Liver (tissue), 9 donors: ENCODE data around the gene B4GALT1. TPM values are rescaled to one million over a fixed set of nuclear protein-coding genes. Genes with fewer than 3 reads are reported as not detected.

Source experiments
- DNase-seq: peaks from one replicate; pipeline ENCODE4 v3.0.0-alpha.2; 2017; ENCODE audit warnings: low spot score
- H3K27ac ChIP-seq, 2 donors: one replicate each; pipeline ENCODE4 v1.7.0; 2013; ENCODE audit warnings: inconsistent platforms in 2 of 2, low read length in 2 of 2, control low read depth in 1 of 2, low read depth in 1 of 2, mild to moderate bottlenecking in 1 of 2
- H3K27me3 ChIP-seq, 4 donors: one replicate each; pipeline versions ENCODE4 v1.6.1 to v1.7.0; 2013; ENCODE audit warnings: low read length in 3 of 4, inconsistent platforms in 1 of 4, mild to moderate bottlenecking in 1 of 4, moderate library complexity in 1 of 4; ENCODE audit not compliant: control insufficient read depth in 4 of 4, insufficient read depth in 4 of 4
- H3K36me3 ChIP-seq, 4 donors: one replicate each; pipeline versions ENCODE4 v1.6.1 to v1.7.0; 2013; ENCODE audit warnings: low read length in 3 of 4, mild to moderate bottlenecking in 3 of 4, low read depth in 1 of 4, moderate library complexity in 1 of 4; ENCODE audit not compliant: control insufficient read depth in 4 of 4, insufficient read depth in 3 of 4
- H3K4me1 ChIP-seq, 4 donors: one replicate each; pipeline versions ENCODE4 v1.6.1 to v1.7.0; 2013; ENCODE audit warnings: low read length in 3 of 4, mild to moderate bottlenecking in 3 of 4, moderate library complexity in 1 of 4; ENCODE audit not compliant: control insufficient read depth in 4 of 4, insufficient read depth in 4 of 4
- H3K4me3 ChIP-seq, 3 donors: one replicate each; pipeline versions ENCODE4 v1.6.1 to v1.7.0; 2013; ENCODE audit warnings: low read length in 3 of 3, control low read depth in 1 of 3, low read depth in 1 of 3, mild to moderate bottlenecking in 1 of 3
- H3K9ac ChIP-seq, 2 donors: one replicate each; pipeline ENCODE4 v1.7.0; 2013; ENCODE audit warnings: low read length in 2 of 2, mild to moderate bottlenecking in 2 of 2, moderate library complexity in 2 of 2, control low read depth in 1 of 2, low read depth in 1 of 2
- H3K9me3 ChIP-seq, 4 donors: one replicate each; pipeline versions ENCODE4 v1.6.1 to v1.7.0; 2013; ENCODE audit warnings: low read length in 3 of 4; ENCODE audit not compliant: control insufficient read depth in 4 of 4
- ATF3 ChIP-seq: IDR thresholded peaks from 2 replicates; pipeline ENCODE4 v1.6.1; 2016; ENCODE audit warnings: antibody characterized with exemption
- CTCF ChIP-seq: fragments of 150-350 bp; IDR thresholded peaks from 2 replicates; pipeline ENCODE4 v1.5.1; 2017; ENCODE audit warnings: improper control_type of control experiment, low read depth, low read length; ENCODE audit not compliant: missing input control
- EGR1 ChIP-seq, 2 donors: IDR thresholded peaks; 2 replicates each; pipeline ENCODE4 v1.6.1; 2016 to 2018; ENCODE audit warnings: antibody characterized with exemption in 2 of 2, low read depth in 2 of 2
- FOXA1 ChIP-seq: IDR thresholded peaks from 2 replicates; pipeline ENCODE4 v1.6.1; 2016; ENCODE audit warnings: antibody characterized with exemption
- FOXA2 ChIP-seq: IDR thresholded peaks from 2 replicates; pipeline ENCODE4 v1.6.1; 2016; ENCODE audit warnings: antibody characterized with exemption
- GABPA ChIP-seq, 2 donors: IDR thresholded peaks in 1 of 2; conservative IDR thresholded peaks in 1 of 2; 2 replicates each; pipeline ENCODE4 v1.6.1; 2016; ENCODE audit warnings: antibody characterized with exemption in 2 of 2, mild to moderate bottlenecking in 1 of 2, moderate library complexity in 1 of 2
- HNF4A ChIP-seq, 2 donors: conservative IDR thresholded peaks; 2 replicates each; pipeline ENCODE4 v1.6.1; 2016; ENCODE audit warnings: antibody characterized with exemption in 2 of 2, mild to moderate bottlenecking in 2 of 2
- HNF4G ChIP-seq: IDR thresholded peaks from 2 replicates; pipeline ENCODE4 v1.6.1; 2016; ENCODE audit warnings: antibody characterized with exemption
- JUND ChIP-seq, 2 donors: IDR thresholded peaks; 2 replicates each; pipeline ENCODE4 v1.6.1; 2016; ENCODE audit warnings: antibody characterized with exemption in 2 of 2
- MAX ChIP-seq: IDR thresholded peaks from 2 replicates; pipeline ENCODE4 v1.6.1; 2016; ENCODE audit warnings: antibody characterized with exemption
- NR2F2 ChIP-seq: IDR thresholded peaks from 2 replicates; pipeline ENCODE4 v1.6.1; 2016; ENCODE audit warnings: antibody characterized with exemption
- REST ChIP-seq: IDR thresholded peaks from 2 replicates; pipeline ENCODE4 v1.6.1; 2016; ENCODE audit warnings: antibody characterized with exemption, mild to moderate bottlenecking
- RXRA ChIP-seq, 2 donors: IDR thresholded peaks; 2 replicates each; pipeline ENCODE4 v1.6.1; 2017 to 2018; ENCODE audit warnings: antibody characterized with exemption in 2 of 2, mild to moderate bottlenecking in 1 of 2
- SP1 ChIP-seq: IDR thresholded peaks from 2 replicates; pipeline ENCODE4 v1.6.1; 2018; ENCODE audit warnings: antibody characterized with exemption, mild to moderate bottlenecking
- TAF1 ChIP-seq: conservative IDR thresholded peaks from 2 replicates; pipeline ENCODE4 v1.6.1; 2016; ENCODE audit warnings: antibody characterized with exemption, mild to moderate bottlenecking
- ZBTB33 ChIP-seq: IDR thresholded peaks from 2 replicates; pipeline ENCODE4 v1.6.1; 2016; ENCODE audit warnings: antibody characterized with exemption
- WGBS: extraction: QIAGEN DNeasy Blood & Tissue Kit; methylation state at CpG from one replicate; pipeline ENCODE4 v1.1.7; 2013; 5-methylcytosine and 5-hydroxymethylcytosine counted together
- polyA plus RNA-seq, 2 donors: library from polyadenylated mRNA; stranded (reverse) in 1 of 2; unstranded in 1 of 2; fragments of 200-250 nt in 1 of 2; fragments of >200 nt in 1 of 2; fragmentation: Nextera tagmentation in 1 of 2; extraction: Ambion mirVana in 1 of 2; gene quantifications; one replicate each; pipeline versions ENCODE4 v1.2.1 to v1.2.3, GENCODE V29; 2013 to 2015
- total RNA-seq, 2 donors: library from RNA; depleted of rRNA; stranded (reverse); fragments of >200 nt; gene quantifications; one replicate each; pipeline ENCODE4 v1.2.3, GENCODE V29; 2014
- donor health status: healthy.
- donor health status: healthy.
- donor health status: healthy.
- donor health status: healthy.
- donor health status: healthy.

The B4GALT1 gene
- total and polyA plus RNA-seq, 4 donors = 25.9 to 59.8 (median 42.7) TPM

- no peak for TF ChIP-seq ZBTB33
- no peak for TF ChIP-seq GABPA (IDR thresholded peaks at IDR 0.05 in 1 of 2, conservative IDR thresholded peaks at IDR 0.05 in 1 of 2)
- no peak for TF ChIP-seq NR2F2
- TF ChIP-seq RXRA (IDR thresholded peaks at IDR 0.05) = no peak
- TF ChIP-seq FOXA2 = no peak
- no peak for TF ChIP-seq ATF3
- TF ChIP-seq EGR1 (IDR thresholded peaks at IDR 0.05; ENCODE audit: low read depth in 2 of 2) = no peak
Observed at GRCh38 chr9:33102551-33103210, 64.5 kb downstream of the B4GALT1 start (continued).

GRCh38 chr9:33101104-33101951, 65.8 kb downstream of the B4GALT1 start:
- no peak for DNase-seq
- Histone ChIP-seq H3K9me3 (no peaks in the 10 kb centered on the region), H3K27me3 (no peaks in the 10 kb centered on the region), H3K4me1 (no peaks in the 10 kb centered on the region), H3K27ac (no peak overlapping the region), H3K9ac (no peak overlapping the region), H3K4me3 (no peak overlapping the region), H3K36me3 (no peaks in the 10 kb centered on the region)
- 79% methylated on average over 10 of the region's 10 CpGs for WGBS
- TF ChIP-seq NR2F2 (peak; percentile 84), HNF4A (conservative IDR thresholded peaks at IDR 0.05) (no peak), REST (no peak), RXRA (IDR thresholded peaks at IDR 0.05) (peak; percentile 31 to 42), ATF3 (no peak), SP1 (no peak)

GRCh38 chr9:33099754-33100153, 67.4 kb downstream of the B4GALT1 start:
- no peak overlapping the region for H3K4me3 ChIP-seq
- TF ChIP-seq FOXA1 (no peak), ZBTB33 (no peak), MAX (no peak), CTCF (no peak), HNF4G (no peak), EGR1 (IDR thresholded peaks at IDR 0.05; ENCODE audit: low read depth in 2 of 2) (no peak), TAF1 (no peak), JUND (IDR thresholded peaks at IDR 0.05) (no peak), FOXA2 (no peak)

More at GRCh38 chr9:33099754-33100153, 67.4 kb downstream of the B4GALT1 start:
- no peaks in the 10 kb centered on the region for H3K36me3 ChIP-seq
- no peak overlapping the region for H3K27ac ChIP-seq
- 91% methylated on average over 2 of the region's 2 CpGs for WGBS
- no peak for DNase-seq
- no peak overlapping the region for H3K9ac ChIP-seq
- no peaks in the 10 kb centered on the region for H3K27me3 ChIP-seq
- H3K9me3 ChIP-seq = no peaks in the 10 kb centered on the region
- H3K4me1 ChIP-seq = no peaks in the 10 kb centered on the region
